Measurements from ENCODE around the gene USO1. TPM values are rescaled to one million over a fixed set of nuclear protein-coding genes. Genes with fewer than 3 reads are reported as not detected.
"Not testable (repeated sequence)": the region's sequence is repeated elsewhere in the genome, so short reads cannot be mapped to it uniquely, and the experiment has no call there.

Gene USO1
- polyA plus RNA-seq, 1 donor, result 236 TPM

DNA sequence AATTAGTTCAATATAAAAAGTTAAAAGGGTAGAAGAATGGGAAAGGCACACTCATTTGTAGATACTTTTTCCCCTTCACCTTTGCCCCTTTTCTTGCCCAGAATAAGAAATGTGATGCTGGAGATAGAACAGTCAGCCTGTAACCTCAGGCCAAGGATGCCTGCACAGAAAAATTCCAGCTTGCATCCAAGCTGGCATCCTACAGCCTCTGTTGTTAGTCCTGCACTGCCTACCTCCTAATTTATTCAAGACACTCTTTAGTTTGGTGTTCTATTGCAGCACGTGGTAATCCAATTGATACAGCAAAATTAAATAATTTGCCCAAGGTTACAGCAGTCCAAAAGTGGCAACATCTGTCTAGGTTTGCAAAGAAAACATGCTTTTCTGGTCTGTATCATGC, 9.7 kb upstream of the USO1 start:
- DNase-seq (ENCODE audit: low read depth), result no peak

DNA sequence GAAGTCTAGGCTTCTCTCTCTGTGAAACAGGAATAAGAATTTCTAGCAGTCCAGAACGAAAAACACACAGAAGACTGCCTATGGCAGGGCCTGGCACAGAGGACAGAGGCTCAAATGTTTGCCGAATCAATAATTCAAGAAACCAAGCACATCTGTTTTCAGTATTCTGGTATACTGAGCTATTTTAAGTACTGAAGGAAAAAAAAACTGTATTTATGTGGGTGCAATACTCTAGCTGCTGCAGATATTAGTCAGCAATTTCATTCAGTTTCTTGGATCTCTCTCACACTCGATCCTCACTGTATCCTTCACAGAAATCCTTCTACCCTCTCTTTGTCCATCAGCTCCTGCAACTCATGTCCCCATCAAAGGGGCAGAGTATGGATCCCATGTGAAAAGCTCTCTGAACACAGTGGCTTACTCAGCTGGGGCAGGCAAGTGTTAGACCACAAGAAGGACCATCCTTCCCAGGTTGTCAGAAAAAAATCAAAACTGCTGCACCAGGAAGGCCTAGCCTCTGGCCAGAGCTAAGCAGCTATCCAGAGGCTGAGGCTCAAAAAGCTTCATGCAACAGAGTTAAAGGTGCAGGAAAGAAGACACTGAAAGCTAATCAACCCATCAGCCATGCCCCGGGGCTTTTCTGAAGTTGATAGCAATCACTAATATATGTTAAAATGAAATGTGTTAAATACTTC, 9.1 kb upstream of the USO1 start:
- no peak for DNase-seq (ENCODE audit: low read depth)

DNA sequence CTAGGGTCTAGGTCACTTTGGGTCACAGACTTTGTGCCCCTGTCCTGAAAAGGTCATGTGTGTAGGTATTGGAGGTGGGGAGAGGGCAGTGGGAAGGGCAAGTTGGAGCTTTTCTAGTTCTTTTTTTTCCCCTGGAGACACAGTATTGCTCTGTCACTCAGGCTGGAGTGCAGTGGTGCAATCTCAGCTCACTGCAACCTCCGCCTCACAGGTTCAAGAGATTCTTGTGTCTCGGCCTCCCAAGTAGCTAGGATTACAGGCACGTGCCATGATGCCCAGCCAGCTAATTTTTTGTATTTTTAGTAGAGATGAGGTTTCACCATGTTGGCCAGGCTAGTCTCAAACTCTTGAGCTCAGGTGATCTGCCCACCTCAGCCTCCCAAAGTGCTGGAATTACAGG, 8.3 kb upstream of the USO1 start:
- not testable (repeated sequence) for DNase-seq (ENCODE audit: low read depth)

DNA sequence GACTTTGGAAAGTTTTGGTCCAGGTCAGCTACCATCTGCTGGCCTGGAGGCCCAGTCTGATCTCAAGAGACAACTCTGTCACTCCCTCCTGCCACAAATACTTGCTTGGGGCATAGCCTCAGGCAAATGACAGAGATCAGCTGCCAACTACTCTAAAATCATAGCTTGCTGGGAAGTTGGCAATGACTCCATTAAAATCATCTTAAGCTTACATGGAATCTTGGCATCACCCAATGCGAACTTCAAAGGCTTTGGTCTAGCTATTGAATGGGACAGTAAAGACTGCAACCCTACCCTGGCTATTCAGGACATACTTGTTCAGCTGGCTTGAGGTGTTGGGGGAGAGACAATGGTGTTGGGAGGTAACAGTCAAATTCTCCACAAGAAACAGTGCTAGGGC, 7.0 kb upstream of the USO1 start:
- no peak for DNase-seq (ENCODE audit: low read depth)

DNA sequence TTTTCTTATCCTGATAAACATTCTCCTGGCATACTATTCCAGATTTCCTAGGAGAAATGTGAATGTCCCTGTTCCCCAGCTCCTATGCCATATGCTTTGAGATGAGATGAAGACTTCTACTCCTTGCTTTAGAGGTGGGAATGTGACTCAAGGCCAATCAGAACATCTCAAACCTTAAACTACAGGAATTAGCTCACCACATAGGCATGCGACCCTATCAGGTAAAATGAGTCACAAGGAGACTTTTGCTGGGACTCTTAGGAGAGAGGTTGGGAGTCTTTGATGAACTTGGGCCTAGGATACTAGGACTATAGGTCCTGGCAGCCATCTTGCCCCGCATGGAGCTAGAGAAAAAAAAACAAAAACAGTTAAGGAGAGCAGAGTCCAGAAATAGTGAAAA, 5.8 kb upstream of the USO1 start:
- no peak for DNase-seq (ENCODE audit: low read depth)

DNA sequence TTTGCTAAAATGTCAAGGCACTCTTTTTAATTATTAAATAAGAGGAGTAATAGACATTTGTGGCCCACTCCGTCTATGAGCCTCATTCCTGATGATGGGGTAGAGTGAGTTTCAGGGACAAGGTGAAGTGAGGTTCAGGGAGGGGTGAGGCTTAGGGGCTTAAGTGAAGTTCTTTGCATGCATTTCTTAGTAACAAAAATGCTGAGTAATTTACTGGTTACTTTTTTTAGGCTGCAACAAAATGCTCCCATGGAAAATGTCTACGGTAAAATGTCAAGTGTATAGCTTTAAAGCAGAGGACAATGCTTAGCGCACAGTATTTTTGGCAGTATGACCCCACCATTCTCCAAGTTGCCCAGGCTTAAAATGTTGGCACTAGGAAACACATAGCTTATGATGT, 2.0 kb upstream of the USO1 start:
- DNase-seq (ENCODE audit: low read depth), result no peak

DNA sequence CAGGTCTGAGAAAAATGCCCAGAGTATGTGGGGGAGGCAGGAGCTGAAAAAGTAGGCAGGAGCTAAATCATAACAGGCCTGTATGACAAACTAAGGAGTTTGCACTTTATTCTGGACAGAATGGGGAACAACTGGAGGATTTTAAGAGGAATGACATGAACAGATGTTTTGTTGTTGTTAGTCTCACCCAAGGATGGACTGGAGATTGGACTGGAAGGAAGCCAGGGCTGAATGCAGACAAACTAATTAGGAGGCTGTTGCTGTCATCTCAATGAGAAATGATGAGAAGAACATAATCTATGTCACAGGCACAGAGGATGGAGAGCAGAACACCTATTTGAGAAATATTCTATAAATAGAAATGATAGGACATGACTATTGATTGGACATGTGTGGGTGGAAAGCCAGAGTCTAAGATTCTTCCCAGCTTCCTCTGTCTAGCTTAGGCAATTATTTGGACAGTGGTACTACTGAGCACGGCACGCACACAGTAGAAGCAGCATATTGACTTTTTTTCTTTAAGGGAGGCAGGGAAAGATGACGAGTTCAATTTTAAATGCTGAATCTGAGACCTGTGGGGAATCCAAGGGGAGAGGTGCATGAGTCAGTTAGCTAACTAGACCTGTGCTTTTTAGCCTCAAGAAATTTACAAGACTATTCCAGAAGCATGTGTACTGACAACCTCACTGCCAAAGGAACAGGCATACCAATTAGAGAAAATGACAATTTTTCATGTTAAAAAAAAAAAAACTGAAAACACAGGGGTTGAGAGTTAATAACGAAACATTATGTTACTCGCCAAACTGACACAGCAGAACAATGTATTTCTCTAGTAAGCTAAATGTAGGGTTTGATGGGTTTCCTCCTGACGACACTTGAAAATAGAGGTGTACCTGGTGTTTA, 963 bp upstream of the USO1 start:
- DNase-seq (ENCODE audit: low read depth), result no peak

DNA sequence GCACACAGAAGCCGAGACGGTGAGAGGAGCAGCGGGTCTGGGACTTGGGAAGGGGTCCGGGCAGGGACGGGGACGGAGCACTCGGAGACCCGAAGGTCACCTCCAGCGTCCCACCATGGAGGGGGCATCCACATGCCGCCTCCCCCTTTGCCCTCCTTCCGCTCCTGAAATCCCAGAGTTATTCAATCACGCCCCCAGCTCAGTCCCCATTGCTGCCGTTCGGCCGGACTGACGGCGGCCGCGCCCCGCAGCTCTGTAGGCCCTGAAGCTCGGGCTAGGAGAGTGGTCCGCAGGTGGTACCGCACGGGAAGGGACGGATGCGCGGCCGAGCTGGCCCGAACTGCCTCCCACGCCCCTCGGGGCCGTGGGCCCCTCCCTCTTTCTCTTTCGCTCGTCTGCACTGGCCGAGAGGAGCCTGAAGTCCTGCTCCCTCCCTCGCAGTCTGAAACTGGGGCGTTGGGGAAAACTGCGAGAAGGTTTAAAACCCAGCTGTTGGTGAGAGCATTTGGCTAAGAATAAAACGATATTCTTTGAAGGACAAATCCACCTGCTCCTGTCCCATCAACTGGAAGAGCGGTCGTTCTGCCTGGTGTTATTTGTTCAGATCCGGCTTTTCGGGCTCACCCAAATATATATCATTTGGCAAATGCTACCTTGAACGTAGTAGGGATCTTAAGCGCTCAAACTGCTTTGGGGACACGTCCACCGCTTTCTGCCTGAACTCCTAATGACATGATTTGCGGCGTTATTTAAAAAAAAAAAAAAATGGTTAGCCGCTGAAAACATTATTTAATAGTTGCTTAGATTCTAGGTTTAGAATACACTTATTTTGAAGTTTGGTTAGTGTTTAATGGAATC, 719 bp downstream of the USO1 start:
- DNase-seq (ENCODE audit: low read depth), result peak; percentile 65

DNA sequence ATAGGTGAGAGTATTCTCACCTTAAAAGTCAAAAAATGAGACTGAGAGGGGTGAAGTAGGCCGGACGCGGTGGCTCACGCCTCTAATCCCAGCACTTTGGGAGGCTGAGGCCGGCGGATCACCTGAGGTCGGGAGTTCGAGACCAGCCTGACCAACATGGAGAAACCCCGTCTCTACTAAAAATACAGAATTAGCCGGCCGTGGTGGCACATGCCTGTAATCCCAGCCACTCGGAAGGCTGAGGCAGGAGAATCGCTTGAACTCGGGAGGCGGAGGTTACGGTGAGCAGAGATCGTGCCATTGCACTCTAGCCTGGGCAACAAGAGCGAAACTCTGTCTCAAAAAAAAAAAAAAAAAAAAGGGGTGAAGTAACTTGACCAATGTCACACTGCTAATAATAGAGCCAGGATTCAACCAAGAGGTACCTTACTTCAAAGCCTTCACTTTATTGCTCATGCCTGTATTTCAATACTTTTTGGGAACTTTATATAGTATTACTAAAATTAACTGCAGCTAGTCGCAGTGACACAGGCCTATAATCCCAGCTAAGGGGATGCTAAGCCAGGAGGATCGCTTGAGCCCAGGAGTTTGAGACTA, 1.7 kb downstream of the USO1 start:
- not testable (repeated sequence) for DNase-seq (ENCODE audit: low read depth)

DNA sequence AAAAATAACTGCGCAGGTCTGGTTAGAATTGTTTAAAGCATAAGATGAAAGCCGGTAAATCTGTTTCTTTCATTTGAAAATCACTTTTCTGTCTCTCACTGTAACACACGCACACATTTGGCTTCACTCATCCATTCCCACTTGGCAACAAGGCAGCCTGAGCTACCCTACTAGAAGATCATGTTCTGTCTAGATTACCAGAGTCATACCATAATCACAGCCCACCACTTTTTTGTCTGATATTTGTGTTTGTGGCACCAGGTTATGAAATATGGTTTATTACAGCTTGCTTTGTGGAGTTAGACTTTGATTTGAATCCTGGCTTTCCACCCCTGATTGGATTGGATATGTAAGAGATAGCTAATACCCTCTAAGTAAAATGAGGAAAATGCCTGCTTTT, 2.2 kb downstream of the USO1 start:
- DNase-seq (ENCODE audit: low read depth), result no peak

DNA sequence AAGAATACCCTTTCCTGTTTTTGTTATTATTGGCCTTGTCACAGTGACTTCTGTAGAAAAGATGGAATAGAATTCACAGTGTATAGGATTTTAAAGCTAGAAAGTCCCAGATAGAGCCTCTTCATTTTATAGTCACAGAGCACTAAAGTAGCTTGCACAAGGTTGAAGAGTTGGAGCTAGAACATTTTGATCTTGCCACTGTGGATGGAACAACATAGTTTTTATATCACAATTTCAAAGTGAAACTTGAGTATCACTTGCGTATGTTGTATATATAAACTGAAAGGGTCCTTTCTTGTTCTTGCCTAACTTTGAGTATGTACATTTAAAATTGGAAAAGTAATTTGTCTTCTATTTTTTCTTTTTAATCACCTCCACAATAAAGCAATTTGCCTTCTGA, 2.7 kb downstream of the USO1 start:
- no peak for DNase-seq (ENCODE audit: low read depth)

DNA sequence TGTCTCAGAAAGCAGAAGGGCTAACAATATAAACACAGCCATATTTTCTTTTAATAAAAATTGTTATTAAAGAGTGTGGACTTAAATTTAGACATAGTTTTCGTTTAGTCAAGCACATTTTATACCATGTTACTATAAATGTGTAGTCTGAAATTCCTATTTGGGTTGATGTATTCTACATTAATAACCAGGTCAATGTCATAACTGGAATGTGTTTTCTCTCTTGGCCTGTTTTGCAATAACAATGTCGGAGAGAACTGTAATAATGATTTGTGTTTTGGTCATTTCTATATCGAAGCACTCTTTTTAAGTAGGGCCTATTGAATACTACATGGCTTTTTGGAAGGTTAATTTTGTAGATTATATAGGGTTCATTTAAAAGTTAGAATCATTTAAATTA, 5.5 kb downstream of the USO1 start:
- no peak for DNase-seq (ENCODE audit: low read depth)

DNA sequence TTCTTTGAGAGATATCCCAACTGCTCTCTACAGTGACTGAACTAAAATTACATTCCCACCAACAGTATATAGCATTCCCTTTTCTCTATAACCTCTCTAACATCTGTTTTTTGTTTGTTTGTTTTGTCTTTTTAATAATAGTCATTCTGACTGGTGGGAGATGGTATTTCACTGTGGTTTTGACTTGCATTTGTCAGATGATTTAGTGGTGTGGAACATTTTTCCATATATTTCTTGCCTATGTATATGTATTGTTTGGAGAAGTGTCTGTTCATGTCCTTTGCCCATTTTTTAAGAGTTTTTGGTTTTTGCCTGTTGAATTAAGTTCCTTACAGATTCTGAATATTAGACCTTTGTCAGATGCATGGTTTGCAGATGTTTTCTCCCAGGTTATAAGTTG, 9.0 kb downstream of the USO1 start:
- no peak for DNase-seq (ENCODE audit: low read depth)

DNA sequence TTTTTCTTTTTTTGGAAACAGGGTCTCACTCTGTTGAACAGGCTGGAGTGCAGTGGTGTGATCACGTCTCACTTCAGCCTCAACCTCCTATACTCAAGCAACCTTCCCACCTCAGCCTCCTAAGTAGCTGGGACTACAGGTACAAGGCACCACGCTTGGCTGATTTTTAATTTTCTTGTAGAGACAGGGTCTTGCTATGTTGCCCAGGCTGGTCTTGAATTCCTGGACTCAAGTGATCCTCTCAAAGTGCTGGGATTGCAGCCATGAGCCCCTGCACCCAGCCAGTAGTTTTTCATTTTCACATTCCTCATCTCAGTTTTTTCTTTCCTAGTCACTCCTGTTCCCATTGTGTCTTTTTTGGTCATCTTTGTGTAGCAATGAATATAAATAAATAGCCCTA, 11.1 kb downstream of the USO1 start:
- DNase-seq (ENCODE audit: low read depth), result no peak

DNA sequence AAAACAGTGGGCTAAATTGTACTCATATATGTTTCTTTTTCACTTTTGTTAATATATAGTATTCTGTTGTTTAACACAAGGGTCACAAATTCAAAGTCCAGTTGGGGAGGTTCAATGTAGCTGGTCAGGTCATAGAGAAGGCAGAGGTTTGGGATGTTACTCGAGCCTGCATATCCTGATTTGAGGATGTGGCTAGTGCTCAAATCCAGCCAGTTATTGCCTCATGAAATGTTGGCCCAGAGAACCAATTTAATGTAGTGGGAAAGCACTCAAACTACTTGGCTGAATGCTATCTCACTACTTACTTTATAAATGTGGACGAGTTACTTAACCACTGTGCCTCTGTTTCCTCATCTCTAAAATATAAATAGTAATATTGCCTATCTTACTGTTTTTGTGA, 12.5 kb downstream of the USO1 start:
- no peak for DNase-seq (ENCODE audit: low read depth)

DNA sequence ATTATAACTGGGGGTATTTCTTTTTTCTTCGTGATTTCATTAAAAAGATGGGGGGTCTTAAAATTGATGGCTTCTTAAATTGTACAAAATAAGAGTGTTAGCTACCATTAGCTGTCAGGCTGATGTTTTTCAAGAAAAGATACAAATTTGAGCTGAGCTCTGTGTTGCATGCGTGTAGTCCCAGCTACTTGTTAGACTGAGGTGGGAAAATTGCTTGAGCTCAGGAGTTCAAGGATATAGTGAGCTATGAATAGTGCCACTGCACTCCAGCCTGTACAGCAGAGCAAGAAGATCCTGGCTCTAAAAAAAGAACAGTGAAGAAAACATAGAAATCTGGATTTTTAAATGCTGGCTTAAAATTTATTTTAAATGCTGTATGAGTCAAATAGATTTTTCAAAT, 13.0 kb downstream of the USO1 start:
- DNase-seq (ENCODE audit: low read depth), result no peak

DNA sequence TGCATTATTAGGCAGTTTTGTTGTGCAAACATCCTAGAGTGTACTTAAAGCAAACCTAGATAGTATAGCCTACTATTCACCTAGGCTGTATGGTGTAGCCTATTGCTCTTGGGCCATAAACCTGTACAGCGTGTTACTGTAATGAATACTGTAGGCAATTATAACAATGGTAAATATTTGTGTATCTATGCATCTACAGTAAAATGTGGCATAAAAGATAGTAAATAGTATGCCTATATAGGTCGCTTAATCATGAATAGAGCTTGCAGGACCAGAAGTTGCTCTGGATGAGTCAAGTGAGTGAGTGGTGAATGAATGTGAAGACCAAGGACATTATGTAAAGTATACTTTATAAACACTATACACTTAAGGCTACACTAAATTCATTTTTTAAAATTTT, 16.6 kb downstream of the USO1 start:
- DNase-seq (ENCODE audit: low read depth), result no peak

DNA sequence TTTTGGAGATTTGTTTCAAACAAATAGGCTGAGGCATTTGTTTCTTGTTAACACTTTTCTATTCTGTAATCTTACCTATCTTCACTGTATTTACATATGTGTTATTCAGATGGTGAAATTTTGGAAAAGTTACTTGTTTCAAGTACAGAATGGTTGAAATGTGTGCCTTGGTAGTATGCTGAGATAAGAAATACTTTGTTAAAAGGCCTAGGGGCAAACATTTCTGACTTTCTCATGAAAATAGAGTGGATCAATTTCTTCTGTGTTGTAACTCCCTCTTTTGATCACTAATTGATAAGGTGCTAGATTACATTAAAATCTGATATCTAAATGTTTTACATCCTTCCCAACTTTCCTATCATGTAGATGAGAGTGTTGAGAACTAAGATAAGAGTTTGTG, 18.1 kb downstream of the USO1 start:
- no peak for DNase-seq (ENCODE audit: low read depth)

DNA sequence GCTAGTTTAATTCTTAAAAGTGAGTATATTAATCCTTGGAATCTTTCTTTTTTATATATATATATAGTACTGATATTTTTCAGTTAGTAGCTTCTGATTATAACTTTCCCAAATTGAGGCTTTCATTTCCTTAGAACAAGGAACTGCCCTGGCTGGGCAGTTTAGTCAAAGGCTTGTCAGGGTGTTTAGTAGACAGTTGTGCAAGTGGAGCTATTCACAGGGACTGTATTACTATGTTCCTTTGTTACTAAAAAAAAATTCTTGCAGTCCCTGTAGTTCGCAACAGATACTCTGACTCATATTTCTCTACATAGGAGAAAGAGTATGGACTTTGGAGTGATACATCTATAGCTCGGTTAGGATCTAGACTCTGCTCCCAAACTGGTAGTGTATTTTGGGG, 20.8 kb downstream of the USO1 start:
- DNase-seq (ENCODE audit: low read depth), result no peak

DNA sequence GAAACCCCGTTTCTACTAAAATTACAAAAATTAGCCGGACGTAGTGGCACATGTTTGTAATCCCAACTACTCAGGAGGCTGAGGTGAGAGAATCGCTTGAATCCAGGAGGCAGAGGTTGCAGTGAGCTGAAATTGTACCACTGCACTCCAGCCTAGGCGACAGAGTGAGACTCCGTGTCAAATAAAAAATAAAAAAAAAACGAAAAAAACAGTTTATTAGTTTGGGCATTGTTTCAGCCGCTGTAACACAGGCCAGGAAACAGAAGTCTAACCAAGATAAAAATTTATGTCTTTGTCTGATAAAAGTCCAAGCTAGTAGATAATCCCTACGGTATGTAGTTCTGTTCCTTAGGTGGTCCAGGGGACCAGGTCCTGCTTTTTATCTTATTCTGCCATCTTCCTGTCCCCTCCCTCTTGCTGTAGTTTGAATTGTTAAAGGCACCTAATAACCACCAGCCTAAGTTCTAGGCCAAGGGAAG, 21.4 kb downstream of the USO1 start:
- no peak for DNase-seq (ENCODE audit: low read depth)

DNA sequence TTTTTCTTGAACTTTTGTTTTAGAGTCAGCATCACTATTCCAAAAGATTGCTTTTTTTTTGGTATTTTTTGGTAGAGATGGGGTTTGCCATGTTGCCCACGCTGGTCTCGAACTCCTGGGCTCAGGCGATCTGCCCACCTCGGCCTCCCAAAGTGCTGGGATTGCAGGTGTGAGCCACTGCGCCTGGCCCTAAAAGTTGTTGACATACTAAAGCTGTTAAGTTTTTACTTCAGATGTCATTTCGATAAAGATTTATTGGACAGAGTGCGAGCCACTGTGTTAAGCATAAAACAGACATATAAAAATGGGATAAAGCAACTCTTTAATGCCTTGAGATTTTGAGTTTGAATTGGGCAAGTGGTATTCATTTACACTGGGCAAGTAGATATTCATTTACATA, 28.3 kb downstream of the USO1 start:
- DNase-seq (ENCODE audit: low read depth), result no peak

DNA sequence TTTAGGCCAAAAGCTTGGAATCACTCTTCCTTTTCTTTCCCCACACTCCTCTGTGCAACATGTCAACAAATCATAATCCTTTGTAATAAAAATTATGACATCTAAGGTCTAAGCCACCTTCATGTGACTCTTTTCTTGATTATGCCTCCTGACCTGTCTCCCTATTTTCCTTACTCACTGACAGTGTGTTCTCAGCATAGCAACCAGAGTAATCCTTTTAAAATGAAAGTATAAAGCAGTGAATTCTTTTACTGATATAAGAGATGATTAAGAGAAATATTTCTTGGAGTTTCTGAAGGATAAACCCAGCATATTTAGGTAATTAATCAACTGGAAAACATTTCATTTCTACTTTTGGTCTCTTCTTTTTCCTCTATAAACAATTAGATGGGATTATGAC, 44.7 kb downstream of the USO1 start:
- no peak for DNase-seq (ENCODE audit: low read depth)
